HG02623 (cell line): ENCODE data around the gene RBP3.

Source experiments
- ATAC-seq: cut with Tn5 transposase; IDR thresholded peaks from one replicate; pipeline ENCODE4 v1.9.1; 2021; ENCODE audit warnings: moderate library complexity; ENCODE audit not compliant: unreplicated experiment

The RBP3 gene

GRCh38 chr10:47334466-47335295, 13.5 kb upstream of the RBP3 start:
- no peak for ATAC-seq

GRCh38 chr10:47335906-47336305, 12.3 kb upstream of the RBP3 start:
- no peak for ATAC-seq

GRCh38 chr10:47336387-47337134, 11.6 kb upstream of the RBP3 start:
- no peak for ATAC-seq

- ATAC-seq: no peak
Measured at GRCh38 chr10:47337310-47337709, 10.9 kb upstream of the RBP3 start.

- ATAC-seq: no peak
Measured at GRCh38 chr10:47339186-47339735, 8.9 kb upstream of the RBP3 start.

- ATAC-seq: no peak
Measured at GRCh38 chr10:47339759-47340607, 8.2 kb upstream of the RBP3 start.

GRCh38 chr10:47340608-47341170, 7.5 kb upstream of the RBP3 start:
- no peak for ATAC-seq

- ATAC-seq: no peak
Measured at GRCh38 chr10:47344996-47345870, 2.9 kb upstream of the RBP3 start.

- ATAC-seq: no peak
Measured at GRCh38 chr10:47346581-47347302, 1.4 kb upstream of the RBP3 start.

GRCh38 chr10:47347303-47347675, 874 bp upstream of the RBP3 start:
- no peak for ATAC-seq

- no peak for ATAC-seq
Measured at GRCh38 chr10:47348661-47349470, 703 bp downstream of the RBP3 start.

- ATAC-seq: no peak
Measured at GRCh38 chr10:47349516-47349915, 1.4 kb downstream of the RBP3 start.

GRCh38 chr10:47349941-47350371, 1.8 kb downstream of the RBP3 start:
- no peak for ATAC-seq

GRCh38 chr10:47350671-47351640, 2.8 kb downstream of the RBP3 start:
- no peak for ATAC-seq

GRCh38 chr10:47351899-47352815, 4.0 kb downstream of the RBP3 start:
- ATAC-seq: no peak

- no peak for ATAC-seq
Measured at GRCh38 chr10:47353351-47353750, 5.2 kb downstream of the RBP3 start.
